ENCODE results near the gene GDF15.

- no peak for TF ChIP-seq EZH2phosphoT487 (IDR thresholded peaks at IDR 0.05; ENCODE audit: insufficient read depth, low read depth)
- TF ChIP-seq EZH2 (IDR thresholded peaks at IDR 0.05; ENCODE audit: insufficient read depth, poor library complexity, severe bottlenecking) = no peak
Observed at GRCh38 chr19:18435178-18435841, 49.4 kb downstream of the GDF15 start.

Data from GM23248 (cell line).